Psoas muscle (tissue), 8 donors: ENCODE measurements around the gene STAT2. TPM values are rescaled to one million over a fixed set of nuclear protein-coding genes. Genes with fewer than 3 reads are reported as not detected.

Experiments used
- ATAC-seq, 4 donors: fragments of 200-7000 bp; cut with Tn5 transposase; one replicate each; pipeline ENCODE4 v1.9.1; 2020; ENCODE audit warnings: moderate library complexity in 3 of 4, mild to moderate bottlenecking in 2 of 4
- DNase-seq, 2 donors: peaks; one replicate each; pipeline ENCODE4 v3.0.0-alpha.2; 2020
- H3K27ac ChIP-seq: fragments of 200-600 bp; one replicate; pipeline ENCODE4 v1.8.0; 2022
- H3K27me3 ChIP-seq, 3 donors: fragments of 200-600 bp in 1 of 3; one replicate each; pipeline versions ENCODE4 v1.6.1 to v1.8.0; 2013 to 2022; ENCODE audit warnings: low read length in 2 of 3, mild to moderate bottlenecking in 2 of 3, moderate library complexity in 1 of 3; ENCODE audit not compliant: insufficient read depth in 3 of 3
- H3K36me3 ChIP-seq, 2 donors: fragments of 200-600 bp in 1 of 2; one replicate each; pipeline versions ENCODE4 v1.6.1 to v1.8.0; 2013 to 2022; ENCODE audit warnings: low read depth in 1 of 2, mild to moderate bottlenecking in 1 of 2, moderate library complexity in 1 of 2; ENCODE audit not compliant: insufficient read depth in 1 of 2
- H3K4me1 ChIP-seq: fragments of 200-600 bp; one replicate; pipeline ENCODE4 v1.8.0; 2022
- H3K4me3 ChIP-seq: fragments of 200-600 bp; one replicate; pipeline ENCODE4 v1.8.0; 2022; ENCODE audit warnings: mild to moderate bottlenecking
- H3K9me3 ChIP-seq: fragments of 200-600 bp; one replicate; pipeline ENCODE4 v1.8.0; 2022
- WGBS, 3 donors: extraction: QIAGEN DNeasy Blood & Tissue Kit; methylation state at CpG; one replicate each; pipeline versions ENCODE4 v1.1.6 to v1.1.7; 2013; 5-methylcytosine and 5-hydroxymethylcytosine counted together
- intact Hi-C, 2 donors: fragments of 100-400 bp; cut with DNase I; formaldehyde crosslinking; loops; one replicate each; pipeline versions ENCODE4 v1.11.0 to v1.14.2; 2022
- polyA plus RNA-seq, 3 donors: library from polyadenylated mRNA; stranded (reverse); fragments of 200-250 nt; gene quantifications; one replicate each; pipeline ENCODE4 v1.2.3, GENCODE V29; 2013
- total RNA-seq, 4 donors: library from RNA; stranded (reverse); fragmentation: NEBNext Ultra II Directional in 2 of 4; extraction: Animal tissue kit (Norgen Biotek cat#: 25700) in 2 of 4; gene quantifications; one replicate each; pipeline versions ENCODE4 v1.2.1 to v1.2.4, GENCODE V29; 2021 to 2023
- TF ChIP-seq, protein P1 (sequence below): fragments of 200-600 bp; IDR thresholded peaks from one replicate; pipeline ENCODE4 v1.8.0; 2022; ENCODE audit warnings: antibody characterized with exemption
- donor health status: healthy with polysubstance abuse.
- donor health status: DM: no; HTN: no; CAD: no; lungs with moderate emphysema.
- donor health status: Bipolar disorder and iron deficiency.
- donor health status: healthy.
- donor health status: DM: yes; HTN: yes; CAD: no.
- donor health status: DM: no; HTN: no; CAD: no.
- donor health status: DM: no; HTN: no; CAD: no.
- donor health status: DM: yes; HTN: yes; CAD: no.

Gene STAT2
- total and polyA plus RNA-seq, 7 donors = 15.0 to 34.6 (median 30.3) TPM

DNA sequence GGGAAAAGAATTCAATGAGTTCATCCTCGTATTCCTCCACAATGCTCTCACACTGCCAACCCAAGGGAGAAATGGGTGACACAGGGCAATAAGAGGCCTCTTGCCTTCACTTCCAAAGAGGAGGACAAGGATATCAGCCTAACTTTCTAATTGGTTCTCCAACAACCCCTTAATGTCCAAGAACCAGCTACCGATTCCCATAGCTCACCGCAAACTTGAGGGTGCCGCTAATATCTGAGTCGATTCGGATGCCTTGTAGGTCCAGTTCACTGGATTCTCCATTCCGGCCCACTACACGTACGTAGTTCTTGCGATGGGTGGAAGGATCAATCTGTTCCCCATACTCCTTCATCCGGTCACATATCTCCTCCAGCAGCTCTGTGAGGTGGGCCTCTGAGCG, 48.9 kb downstream of the STAT2 start:
- Histone ChIP-seq H3K9me3 (no peaks in the 10 kb centered on the region), H3K36me3 (peaks cover 9 to 79% of the 10 kb centered on the region in 2 donors), H3K4me3 (no peak overlapping the region), H3K4me1 (peaks cover 8% of the 10 kb centered on the region), H3K27ac (no peak overlapping the region), H3K27me3 (no peaks in the 10 kb centered on the region)
- WGBS, 3 donors = 94 to 96% (median 95%) methylated on average over 12 of the region's 12 CpGs
- intact Hi-C loops = no loop called here
- DNase-seq = no peak
- TF ChIP-seq, protein P1, sequence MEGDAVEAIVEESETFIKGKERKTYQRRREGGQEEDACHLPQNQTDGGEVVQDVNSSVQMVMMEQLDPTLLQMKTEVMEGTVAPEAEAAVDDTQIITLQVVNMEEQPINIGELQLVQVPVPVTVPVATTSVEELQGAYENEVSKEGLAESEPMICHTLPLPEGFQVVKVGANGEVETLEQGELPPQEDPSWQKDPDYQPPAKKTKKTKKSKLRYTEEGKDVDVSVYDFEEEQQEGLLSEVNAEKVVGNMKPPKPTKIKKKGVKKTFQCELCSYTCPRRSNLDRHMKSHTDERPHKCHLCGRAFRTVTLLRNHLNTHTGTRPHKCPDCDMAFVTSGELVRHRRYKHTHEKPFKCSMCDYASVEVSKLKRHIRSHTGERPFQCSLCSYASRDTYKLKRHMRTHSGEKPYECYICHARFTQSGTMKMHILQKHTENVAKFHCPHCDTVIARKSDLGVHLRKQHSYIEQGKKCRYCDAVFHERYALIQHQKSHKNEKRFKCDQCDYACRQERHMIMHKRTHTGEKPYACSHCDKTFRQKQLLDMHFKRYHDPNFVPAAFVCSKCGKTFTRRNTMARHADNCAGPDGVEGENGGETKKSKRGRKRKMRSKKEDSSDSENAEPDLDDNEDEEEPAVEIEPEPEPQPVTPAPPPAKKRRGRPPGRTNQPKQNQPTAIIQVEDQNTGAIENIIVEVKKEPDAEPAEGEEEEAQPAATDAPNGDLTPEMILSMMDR = no peak
- no peak for ATAC-seq

DNA sequence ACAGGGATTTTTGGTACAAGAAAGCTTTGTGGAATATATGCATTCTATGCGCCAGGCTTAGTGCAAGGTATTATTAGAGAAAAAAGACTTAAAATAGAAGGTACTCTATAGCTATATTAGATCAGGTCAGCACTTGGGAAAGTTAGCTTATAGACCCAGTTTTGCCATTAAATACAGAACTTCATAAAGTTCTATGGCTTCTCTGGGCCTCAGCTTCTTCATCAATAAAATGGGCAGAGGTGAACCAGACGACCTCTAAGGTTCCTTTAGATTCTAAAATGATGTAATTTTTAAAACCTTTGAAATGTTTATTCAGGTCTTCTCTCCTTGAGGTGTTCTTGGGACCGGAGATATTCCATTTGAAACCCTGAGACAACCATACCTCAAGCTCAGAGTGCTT, 51.2 kb downstream of the STAT2 start:
- no peak for DNase-seq
- Histone ChIP-seq H3K27ac (no peak overlapping the region), H3K36me3 (peaks cover 7 to 88% of the 10 kb centered on the region in 2 donors), H3K9me3 (no peaks in the 10 kb centered on the region), H3K27me3 (no peaks in the 10 kb centered on the region), H3K4me3 (no peak overlapping the region), H3K4me1 (no peaks in the 10 kb centered on the region)
- ATAC-seq = no peak
- TF ChIP-seq, protein P1 = no peak
- intact Hi-C loops = no loop called here
- WGBS, 3 donors = 86 to 94% (median 91%) methylated on average over 3 of the region's 3 CpGs

DNA sequence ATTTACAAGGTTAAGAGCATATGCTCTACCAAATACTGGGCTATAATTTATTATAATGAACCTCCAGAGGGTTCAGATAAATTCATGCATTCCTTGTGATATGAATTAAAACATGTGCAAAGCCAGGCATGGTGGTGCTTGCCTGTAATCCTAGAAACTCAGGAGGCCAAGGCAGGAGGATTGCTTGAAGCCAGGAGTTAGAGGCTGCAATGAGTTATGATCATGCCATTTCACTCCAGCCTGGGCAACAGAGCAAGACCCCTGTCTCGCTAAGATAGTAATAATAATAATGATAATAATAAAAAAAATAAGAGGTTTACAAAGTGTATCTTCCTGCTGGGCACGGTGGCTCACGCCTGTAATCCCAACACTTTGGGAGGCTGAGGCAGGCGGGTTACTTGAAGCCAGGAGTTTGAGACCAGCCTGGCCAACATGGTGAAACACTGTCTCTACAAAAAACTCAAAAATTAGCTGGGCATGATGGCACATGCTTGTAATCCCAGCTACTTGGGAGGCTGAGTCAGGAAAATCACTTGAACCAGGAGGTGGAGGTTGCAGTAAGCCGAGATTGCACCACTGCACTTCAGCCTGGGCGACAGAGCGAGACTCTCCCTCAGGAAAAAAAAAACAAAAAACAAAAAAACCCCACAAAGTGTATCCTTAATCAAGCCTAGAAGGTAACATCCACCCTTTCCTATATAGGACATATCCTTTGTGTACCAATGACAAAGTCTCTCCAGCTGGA, 52.5 kb downstream of the STAT2 start:
- Histone ChIP-seq H3K9me3 (no peaks in the 10 kb centered on the region), H3K4me1 (peaks cover 8% of the 10 kb centered on the region), H3K27ac (no peak overlapping the region), H3K36me3 (peaks cover 7 to 82% of the 10 kb centered on the region in 2 donors), H3K27me3 (no peaks in the 10 kb centered on the region), H3K4me3 (no peak overlapping the region)
- no peak for ATAC-seq
- intact Hi-C loops = no loop called here
- no peak for DNase-seq
- TF ChIP-seq, protein P1 = no peak
- WGBS, 3 donors = 94 to 97% (median 95%) methylated on average over 7 of the region's 7 CpGs

DNA sequence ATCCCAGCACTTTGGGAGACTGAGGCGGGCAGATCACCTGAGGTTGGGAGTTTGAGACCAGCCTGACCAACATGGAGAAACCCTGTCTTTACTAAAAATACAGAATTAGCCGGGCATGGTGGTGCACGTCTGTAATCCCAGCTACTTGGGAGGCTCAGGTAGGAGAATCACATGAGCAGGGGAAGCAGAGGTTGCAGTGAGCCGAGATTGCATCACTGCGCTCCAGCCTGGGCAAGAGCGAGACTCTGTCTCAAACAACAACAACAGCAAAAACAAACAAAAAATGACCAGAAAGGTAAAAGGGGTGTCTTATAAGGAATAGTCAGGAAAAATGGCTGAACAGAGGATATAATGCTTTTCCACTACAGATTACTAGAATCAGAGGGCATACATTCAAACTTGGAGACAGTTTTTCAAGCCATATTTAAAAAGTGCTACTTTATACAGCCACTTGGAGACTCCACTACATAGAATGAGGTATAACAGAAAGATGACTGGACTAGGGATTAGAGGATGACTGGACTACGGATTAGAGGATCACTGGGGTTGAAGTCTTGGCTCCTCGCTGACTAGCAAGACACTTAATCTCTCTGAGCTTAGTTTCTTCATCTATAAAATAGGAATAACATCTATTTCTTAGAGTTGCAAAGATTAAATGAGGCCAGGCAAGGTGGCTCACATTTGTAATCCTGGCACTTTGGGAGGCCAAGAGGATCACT, 54.9 kb downstream of the STAT2 start:
- no peak overlapping the region for H3K4me3 ChIP-seq
- peaks cover 4 to 63% of the 10 kb centered on the region in 2 donors for H3K36me3 ChIP-seq
- intact Hi-C loops = no loop called here
- H3K27ac ChIP-seq = no peak overlapping the region
- DNase-seq (no peak), ATAC-seq (no peak)
- H3K9me3 ChIP-seq = no peaks in the 10 kb centered on the region
- H3K27me3 ChIP-seq = no peaks in the 10 kb centered on the region
- WGBS, 3 donors = 86 to 95% (median 88%) methylated on average over 8 of the region's 8 CpGs
- peaks cover 25% of the 10 kb centered on the region for H3K4me1 ChIP-seq
- TF ChIP-seq, protein P1 = no peak
